ENCODE results near the gene CA10.

Gene CA10

DNA sequence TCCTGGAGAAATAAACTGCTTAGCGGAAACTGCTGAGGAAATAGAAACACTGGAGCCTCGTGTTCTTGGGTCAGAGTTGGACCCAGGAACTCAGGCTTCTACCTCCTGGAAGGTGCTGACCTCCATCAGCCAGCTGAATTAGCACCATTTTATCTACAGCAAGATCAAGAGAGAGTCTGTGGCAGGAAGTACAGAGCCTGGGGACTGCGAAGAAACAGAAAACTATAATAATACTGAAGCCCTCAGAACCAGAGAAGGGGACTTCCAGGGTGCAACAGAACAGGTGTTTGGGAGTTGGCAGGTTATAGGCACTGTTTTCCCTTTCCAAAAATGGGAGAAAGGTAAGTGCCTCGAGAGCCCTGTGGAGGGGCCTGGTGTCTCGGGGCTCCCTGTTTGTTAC is 379.7 kb downstream of the CA10 start:
- H3K27ac ChIP-seq (ENCODE audit: low read depth in 2 of 2, low read length in 2 of 2) = no peak overlapping the region
- H3K9ac ChIP-seq (ENCODE audit: low read depth in 1 of 2, low read length in 2 of 2) = no peak overlapping the region
- H3K27me3 ChIP-seq (ENCODE audit: control insufficient read depth in 2 of 2, insufficient read depth in 2 of 2, low read length in 2 of 2) = peaks cover 0 to 2% of the 10 kb centered on the region in 2 donors
- H3K9me3 ChIP-seq (ENCODE audit: control insufficient read depth in 2 of 2, low read length in 2 of 2) = no peaks in the 10 kb centered on the region
- H3K4me1 ChIP-seq (ENCODE audit: control insufficient read depth in 2 of 2, insufficient read depth in 2 of 2, low read length in 2 of 2) = no peaks in the 10 kb centered on the region
- no peaks in the 10 kb centered on the region for H3K36me3 ChIP-seq (ENCODE audit: control insufficient read depth in 2 of 2, insufficient read depth in 2 of 2, low read length in 2 of 2)
- H3K4me3 ChIP-seq (ENCODE audit: low read length in 2 of 2) = no peak overlapping the region

- no peak overlapping the region for H3K4me3 ChIP-seq (ENCODE audit: low read length in 2 of 2)
- H3K27ac ChIP-seq (ENCODE audit: low read depth in 2 of 2, low read length in 2 of 2) = no peak overlapping the region
- peaks cover 0 to 4% of the 10 kb centered on the region in 2 donors for H3K27me3 ChIP-seq (ENCODE audit: control insufficient read depth in 2 of 2, insufficient read depth in 2 of 2, low read length in 2 of 2)
- no peaks in the 10 kb centered on the region for H3K4me1 ChIP-seq (ENCODE audit: control insufficient read depth in 2 of 2, insufficient read depth in 2 of 2, low read length in 2 of 2)
- H3K36me3 ChIP-seq (ENCODE audit: control insufficient read depth in 2 of 2, insufficient read depth in 2 of 2, low read length in 2 of 2) = no peaks in the 10 kb centered on the region
- H3K9me3 ChIP-seq (ENCODE audit: control insufficient read depth in 2 of 2, low read length in 2 of 2) = no peaks in the 10 kb centered on the region
- H3K9ac ChIP-seq (ENCODE audit: low read depth in 1 of 2, low read length in 2 of 2) = no peak overlapping the region
Observed at GRCh38 chr17:51770027-51770759, 388.3 kb downstream of the CA10 start.

DNA sequence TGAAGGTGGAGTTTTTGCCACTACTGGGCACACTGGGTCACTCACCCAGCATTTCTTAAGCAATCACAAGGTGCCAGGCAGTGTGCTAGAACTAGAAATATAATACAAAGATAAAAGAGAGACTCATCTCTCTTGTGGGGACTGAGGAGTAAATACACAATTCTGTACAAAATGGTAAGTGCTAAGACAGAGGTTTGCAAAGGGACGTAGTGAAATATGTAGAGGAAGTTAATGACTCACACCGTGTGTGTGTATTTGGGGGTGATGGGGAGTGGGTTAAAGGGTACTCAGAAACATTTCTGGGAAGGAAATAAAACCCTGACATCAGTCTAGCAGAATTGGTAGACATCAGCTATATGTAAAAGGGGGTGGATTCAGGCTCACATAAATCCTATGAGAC is 389.3 kb downstream of the CA10 start:
- Histone ChIP-seq H3K9me3 (ENCODE audit: control insufficient read depth in 2 of 2, low read length in 2 of 2) (no peaks in the 10 kb centered on the region), H3K27ac (ENCODE audit: low read depth in 2 of 2, low read length in 2 of 2) (no peak overlapping the region), H3K27me3 (ENCODE audit: control insufficient read depth in 2 of 2, insufficient read depth in 2 of 2, low read length in 2 of 2) (peaks cover 0 to 4% of the 10 kb centered on the region in 2 donors), H3K36me3 (ENCODE audit: control insufficient read depth in 2 of 2, insufficient read depth in 2 of 2, low read length in 2 of 2) (no peaks in the 10 kb centered on the region), H3K4me1 (ENCODE audit: control insufficient read depth in 2 of 2, insufficient read depth in 2 of 2, low read length in 2 of 2) (no peaks in the 10 kb centered on the region), H3K9ac (ENCODE audit: low read depth in 1 of 2, low read length in 2 of 2) (no peak overlapping the region), H3K4me3 (ENCODE audit: low read length in 2 of 2) (no peak overlapping the region)

GRCh38 chr17:51768706-51769105 is 389.8 kb downstream of the CA10 start:
- Histone ChIP-seq H3K36me3 (ENCODE audit: control insufficient read depth in 2 of 2, insufficient read depth in 2 of 2, low read length in 2 of 2) (no peaks in the 10 kb centered on the region), H3K4me1 (ENCODE audit: control insufficient read depth in 2 of 2, insufficient read depth in 2 of 2, low read length in 2 of 2) (no peaks in the 10 kb centered on the region), H3K9ac (ENCODE audit: low read depth in 1 of 2, low read length in 2 of 2) (no peak overlapping the region), H3K27ac (ENCODE audit: low read depth in 2 of 2, low read length in 2 of 2) (no peak overlapping the region), H3K9me3 (ENCODE audit: control insufficient read depth in 2 of 2, low read length in 2 of 2) (no peaks in the 10 kb centered on the region), H3K27me3 (ENCODE audit: control insufficient read depth in 2 of 2, insufficient read depth in 2 of 2, low read length in 2 of 2) (peaks cover 0 to 4% of the 10 kb centered on the region in 2 donors), H3K4me3 (ENCODE audit: low read length in 2 of 2) (no peak overlapping the region)

GRCh38 chr17:51767287-51767686 is 391.2 kb downstream of the CA10 start:
- no peak overlapping the region for H3K4me3 ChIP-seq (ENCODE audit: low read length in 2 of 2)
- H3K4me1 ChIP-seq (ENCODE audit: control insufficient read depth in 2 of 2, insufficient read depth in 2 of 2, low read length in 2 of 2) = no peaks in the 10 kb centered on the region
- no peak overlapping the region for H3K27ac ChIP-seq (ENCODE audit: low read depth in 2 of 2, low read length in 2 of 2)
- H3K9me3 ChIP-seq (ENCODE audit: control insufficient read depth in 2 of 2, low read length in 2 of 2) = no peaks in the 10 kb centered on the region
- H3K27me3 ChIP-seq (ENCODE audit: control insufficient read depth in 2 of 2, insufficient read depth in 2 of 2, low read length in 2 of 2) = peaks cover 0 to 4% of the 10 kb centered on the region in 2 donors
- H3K9ac ChIP-seq (ENCODE audit: low read depth in 1 of 2, low read length in 2 of 2) = no peak overlapping the region
- H3K36me3 ChIP-seq (ENCODE audit: control insufficient read depth in 2 of 2, insufficient read depth in 2 of 2, low read length in 2 of 2) = no peaks in the 10 kb centered on the region

DNA sequence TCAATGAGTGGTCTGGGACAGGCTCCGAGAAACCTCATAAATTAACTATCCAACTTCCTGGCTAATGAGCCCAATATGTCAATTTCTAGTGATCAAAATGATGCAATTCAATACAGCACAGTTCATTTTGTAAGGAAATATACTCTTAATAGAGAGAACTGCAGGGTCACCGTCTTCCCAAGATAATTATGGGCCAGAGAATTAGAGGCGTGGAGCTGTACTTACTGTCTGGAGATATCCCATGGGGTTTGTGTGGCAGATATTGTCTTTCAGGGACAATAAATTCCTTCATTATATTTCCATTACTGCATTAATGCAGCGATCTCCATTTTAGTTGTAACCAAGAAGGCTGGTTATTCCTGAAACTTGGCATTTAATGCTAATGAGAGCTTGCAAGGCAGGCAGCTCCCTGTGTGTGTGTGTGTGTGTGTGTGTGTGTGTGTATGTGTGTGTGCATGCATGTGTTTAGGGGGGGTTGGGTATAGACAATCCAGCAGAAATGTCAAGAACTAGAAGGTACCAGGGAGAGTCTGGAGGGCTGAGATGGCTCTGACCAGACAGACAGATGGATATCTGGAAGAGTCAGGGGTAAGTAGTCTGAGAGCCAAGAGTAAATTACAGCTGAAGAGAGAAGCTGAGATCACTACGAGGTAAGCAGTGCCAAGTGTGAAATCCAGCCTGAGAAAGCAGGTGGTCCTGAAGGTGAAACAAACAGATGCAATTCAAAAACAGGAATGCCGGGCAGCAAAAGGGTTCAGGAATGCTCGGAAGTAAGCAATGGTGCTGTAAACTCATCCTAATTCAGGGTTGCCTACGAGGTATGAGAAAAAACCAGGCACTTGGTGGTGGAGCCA is 393.0 kb downstream of the CA10 start:
- Histone ChIP-seq H3K27ac (ENCODE audit: low read depth in 2 of 2, low read length in 2 of 2) (no peak overlapping the region), H3K9ac (ENCODE audit: low read depth in 1 of 2, low read length in 2 of 2) (no peak overlapping the region), H3K9me3 (ENCODE audit: control insufficient read depth in 2 of 2, low read length in 2 of 2) (no peaks in the 10 kb centered on the region), H3K27me3 (ENCODE audit: control insufficient read depth in 2 of 2, insufficient read depth in 2 of 2, low read length in 2 of 2) (peaks cover 0 to 4% of the 10 kb centered on the region in 2 donors), H3K4me3 (ENCODE audit: low read length in 2 of 2) (no peak overlapping the region), H3K4me1 (ENCODE audit: control insufficient read depth in 2 of 2, insufficient read depth in 2 of 2, low read length in 2 of 2) (no peaks in the 10 kb centered on the region), H3K36me3 (ENCODE audit: control insufficient read depth in 2 of 2, insufficient read depth in 2 of 2, low read length in 2 of 2) (no peaks in the 10 kb centered on the region)

GRCh38 chr17:51764387-51764971 is 394.0 kb downstream of the CA10 start:
- no peak overlapping the region for H3K27ac ChIP-seq (ENCODE audit: low read depth in 2 of 2, low read length in 2 of 2)
- H3K27me3 ChIP-seq (ENCODE audit: control insufficient read depth in 2 of 2, insufficient read depth in 2 of 2, low read length in 2 of 2) = peaks cover 0 to 4% of the 10 kb centered on the region in 2 donors
- H3K36me3 ChIP-seq (ENCODE audit: control insufficient read depth in 2 of 2, insufficient read depth in 2 of 2, low read length in 2 of 2) = no peaks in the 10 kb centered on the region
- H3K4me1 ChIP-seq (ENCODE audit: control insufficient read depth in 2 of 2, insufficient read depth in 2 of 2, low read length in 2 of 2) = no peaks in the 10 kb centered on the region
- no peak overlapping the region for H3K4me3 ChIP-seq (ENCODE audit: low read length in 2 of 2)
- H3K9me3 ChIP-seq (ENCODE audit: control insufficient read depth in 2 of 2, low read length in 2 of 2) = no peaks in the 10 kb centered on the region
- H3K9ac ChIP-seq (ENCODE audit: low read depth in 1 of 2, low read length in 2 of 2) = no peak overlapping the region

DNA sequence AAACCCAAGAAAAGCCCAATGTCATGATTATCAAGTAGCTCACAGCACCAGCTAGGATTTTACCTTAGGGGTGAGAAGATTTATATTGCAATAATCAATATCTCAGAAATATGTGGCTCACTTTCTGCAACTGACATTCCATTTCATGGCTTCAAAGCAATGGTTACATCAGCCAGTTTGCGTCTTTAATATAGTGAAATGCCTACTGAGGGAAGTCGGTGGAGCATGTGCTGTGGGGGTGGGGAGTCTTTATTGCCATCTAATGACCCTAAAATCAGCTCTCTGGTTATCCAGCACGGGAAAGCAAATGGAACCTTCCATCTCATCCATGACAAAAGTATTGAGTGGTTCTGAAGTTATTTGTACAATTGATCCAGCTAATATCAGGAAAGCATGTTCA is 395.5 kb downstream of the CA10 start:
- Histone ChIP-seq H3K27ac (ENCODE audit: low read depth in 2 of 2, low read length in 2 of 2) (no peak overlapping the region), H3K9me3 (ENCODE audit: control insufficient read depth in 2 of 2, low read length in 2 of 2) (no peaks in the 10 kb centered on the region), H3K9ac (ENCODE audit: low read depth in 1 of 2, low read length in 2 of 2) (no peak overlapping the region), H3K36me3 (ENCODE audit: control insufficient read depth in 2 of 2, insufficient read depth in 2 of 2, low read length in 2 of 2) (no peaks in the 10 kb centered on the region), H3K4me3 (ENCODE audit: low read length in 2 of 2) (no peak overlapping the region), H3K27me3 (ENCODE audit: control insufficient read depth in 2 of 2, insufficient read depth in 2 of 2, low read length in 2 of 2) (peaks cover 0 to 4% of the 10 kb centered on the region in 2 donors), H3K4me1 (ENCODE audit: control insufficient read depth in 2 of 2, insufficient read depth in 2 of 2, low read length in 2 of 2) (no peaks in the 10 kb centered on the region)

DNA sequence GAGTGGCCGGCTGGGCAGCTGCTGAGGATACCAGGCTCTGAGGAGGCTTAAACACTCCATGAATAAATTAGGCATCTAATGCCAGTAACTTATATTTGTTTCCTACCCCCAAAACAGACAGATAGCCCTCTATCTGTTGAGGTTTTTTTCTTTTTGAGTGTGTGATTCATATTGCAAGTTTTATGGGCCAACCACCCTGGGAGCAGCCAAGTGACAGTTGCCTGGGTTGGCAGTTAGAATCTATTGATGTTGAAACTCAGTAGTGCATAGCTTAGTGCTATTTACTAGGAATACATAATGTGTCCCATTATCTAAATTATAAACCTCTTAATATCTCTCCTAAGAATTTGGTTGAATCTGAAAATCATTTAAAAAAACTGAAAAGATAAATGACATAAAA is 397.4 kb downstream of the CA10 start:
- Histone ChIP-seq H3K4me3 (ENCODE audit: low read length in 2 of 2) (no peak overlapping the region), H3K36me3 (ENCODE audit: control insufficient read depth in 2 of 2, insufficient read depth in 2 of 2, low read length in 2 of 2) (no peaks in the 10 kb centered on the region), H3K27me3 (ENCODE audit: control insufficient read depth in 2 of 2, insufficient read depth in 2 of 2, low read length in 2 of 2) (peaks cover 0 to 3% of the 10 kb centered on the region in 2 donors), H3K27ac (ENCODE audit: low read depth in 2 of 2, low read length in 2 of 2) (no peak overlapping the region), H3K9ac (ENCODE audit: low read depth in 1 of 2, low read length in 2 of 2) (no peak overlapping the region), H3K4me1 (ENCODE audit: control insufficient read depth in 2 of 2, insufficient read depth in 2 of 2, low read length in 2 of 2) (no peaks in the 10 kb centered on the region), H3K9me3 (ENCODE audit: control insufficient read depth in 2 of 2, low read length in 2 of 2) (no peaks in the 10 kb centered on the region)

DNA sequence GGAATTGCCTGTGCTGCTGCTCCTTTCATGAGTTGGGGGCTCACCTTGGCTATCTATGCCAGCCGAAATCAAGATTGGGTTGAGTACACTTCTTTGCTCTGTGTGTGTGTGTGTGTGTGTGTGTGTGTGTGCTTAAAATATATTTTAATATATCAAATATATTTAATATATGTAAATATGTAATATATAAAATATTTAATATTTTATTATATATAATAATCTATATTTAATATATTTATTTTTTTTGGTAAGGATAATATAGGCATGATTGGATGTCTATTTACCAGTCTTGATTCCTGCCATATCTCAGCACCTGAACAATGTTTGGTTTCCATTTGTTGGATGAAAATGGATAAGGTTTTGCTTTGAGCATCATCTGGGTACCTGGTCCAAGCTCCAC is 399.3 kb downstream of the CA10 start:
- Histone ChIP-seq H3K9ac (ENCODE audit: low read depth in 1 of 2, low read length in 2 of 2) (no peak overlapping the region), H3K27ac (ENCODE audit: low read depth in 2 of 2, low read length in 2 of 2) (no peak overlapping the region), H3K9me3 (ENCODE audit: control insufficient read depth in 2 of 2, low read length in 2 of 2) (no peaks in the 10 kb centered on the region), H3K4me1 (ENCODE audit: control insufficient read depth in 2 of 2, insufficient read depth in 2 of 2, low read length in 2 of 2) (no peaks in the 10 kb centered on the region), H3K36me3 (ENCODE audit: control insufficient read depth in 2 of 2, insufficient read depth in 2 of 2, low read length in 2 of 2) (no peaks in the 10 kb centered on the region), H3K27me3 (ENCODE audit: control insufficient read depth in 2 of 2, insufficient read depth in 2 of 2, low read length in 2 of 2) (no peaks in the 10 kb centered on the region), H3K4me3 (ENCODE audit: low read length in 2 of 2) (no peak overlapping the region)

Measured in mucosa of rectum (tissue), 2 donors.